Glomerular endothelial cell (primary cell): ENCODE results near the gene BICRA. TPM values are rescaled to one million over a fixed set of nuclear protein-coding genes. Genes with fewer than 3 reads are reported as not detected.
"Not testable (repeated sequence)": the region's sequence is repeated elsewhere in the genome, so short reads cannot be mapped to it uniquely, and the experiment has no call there.

Source experiments
- DNase-seq: peaks from one replicate; pipeline ENCODE4 v3.0.0-alpha.2; 2011; ENCODE audit warnings: low read depth, low spot score; ENCODE audit errors: extremely low read depth
- total RNA-seq: library from RNA; depleted of rRNA; stranded (reverse); fragments of >200 nt; gene quantifications from 2 replicates; pipeline ENCODE4 v1.2.3, GENCODE V29; 2015

BICRA gene
- total RNA-seq = 10.6 and 25.4 TPM in 2 replicates

- no peak for DNase-seq
Observed at GRCh38 chr19:47608969-47609905, at the start of gene BICRA. Gene BICRA (plus strand): TSS chr19:47609134. CDS start chr19:47673575, 64,441 bp downstream.

GRCh38 chr19:47560999-47561398 is 47.9 kb upstream of the BICRA start:
- no peak for DNase-seq

GRCh38 chr19:47561440-47562057 is 47.4 kb upstream of the BICRA start:
- no peak for DNase-seq

GRCh38 chr19:47564081-47564480 is 44.9 kb upstream of the BICRA start:
- no peak for DNase-seq

- DNase-seq = no peak
Observed at GRCh38 chr19:47569331-47569730, 39.6 kb upstream of the BICRA start.

GRCh38 chr19:47572635-47573034 is 36.3 kb upstream of the BICRA start:
- no peak for DNase-seq

- no peak for DNase-seq
Observed at GRCh38 chr19:47573071-47574026, 35.6 kb upstream of the BICRA start, which contains the start of gene ZNF541. Gene ZNF541 (minus strand): TSS chr19:47573148. CDS start chr19:47555856, 17,292 bp downstream.

GRCh38 chr19:47580397-47580796 is 28.5 kb upstream of the BICRA start:
- DNase-seq = no peak

GRCh38 chr19:47581605-47582319 is 27.2 kb upstream of the BICRA start:
- no peak for DNase-seq

- DNase-seq = no peak
Observed at GRCh38 chr19:47582320-47582909, 26.5 kb upstream of the BICRA start.

- DNase-seq = not testable (repeated sequence)
Observed at GRCh38 chr19:47583161-47583560, 25.8 kb upstream of the BICRA start.

- no peak for DNase-seq
Observed at GRCh38 chr19:47587295-47587694, 21.6 kb upstream of the BICRA start.

GRCh38 chr19:47589824-47590223 is 19.1 kb upstream of the BICRA start:
- DNase-seq = no peak

- DNase-seq = no peak
Observed at GRCh38 chr19:47593860-47594259, 15.1 kb upstream of the BICRA start.

GRCh38 chr19:47595944-47596343 is 13.0 kb upstream of the BICRA start:
- DNase-seq = no peak

- DNase-seq = no peak
Observed at GRCh38 chr19:47598407-47599349, 10.3 kb upstream of the BICRA start.

- DNase-seq = not testable (repeated sequence)
Observed at GRCh38 chr19:47599671-47600245, 9.2 kb upstream of the BICRA start.
